GM18519 (cell line): ENCODE results near the gene PLSCR3.

Experiments
- ATAC-seq: cut with Tn5 transposase; IDR thresholded peaks from one replicate; pipeline ENCODE4 v1.9.1; 2021; ENCODE audit warnings: mild to moderate bottlenecking, moderate library complexity; ENCODE audit not compliant: unreplicated experiment, low FRiP score

PLSCR3 gene

DNA sequence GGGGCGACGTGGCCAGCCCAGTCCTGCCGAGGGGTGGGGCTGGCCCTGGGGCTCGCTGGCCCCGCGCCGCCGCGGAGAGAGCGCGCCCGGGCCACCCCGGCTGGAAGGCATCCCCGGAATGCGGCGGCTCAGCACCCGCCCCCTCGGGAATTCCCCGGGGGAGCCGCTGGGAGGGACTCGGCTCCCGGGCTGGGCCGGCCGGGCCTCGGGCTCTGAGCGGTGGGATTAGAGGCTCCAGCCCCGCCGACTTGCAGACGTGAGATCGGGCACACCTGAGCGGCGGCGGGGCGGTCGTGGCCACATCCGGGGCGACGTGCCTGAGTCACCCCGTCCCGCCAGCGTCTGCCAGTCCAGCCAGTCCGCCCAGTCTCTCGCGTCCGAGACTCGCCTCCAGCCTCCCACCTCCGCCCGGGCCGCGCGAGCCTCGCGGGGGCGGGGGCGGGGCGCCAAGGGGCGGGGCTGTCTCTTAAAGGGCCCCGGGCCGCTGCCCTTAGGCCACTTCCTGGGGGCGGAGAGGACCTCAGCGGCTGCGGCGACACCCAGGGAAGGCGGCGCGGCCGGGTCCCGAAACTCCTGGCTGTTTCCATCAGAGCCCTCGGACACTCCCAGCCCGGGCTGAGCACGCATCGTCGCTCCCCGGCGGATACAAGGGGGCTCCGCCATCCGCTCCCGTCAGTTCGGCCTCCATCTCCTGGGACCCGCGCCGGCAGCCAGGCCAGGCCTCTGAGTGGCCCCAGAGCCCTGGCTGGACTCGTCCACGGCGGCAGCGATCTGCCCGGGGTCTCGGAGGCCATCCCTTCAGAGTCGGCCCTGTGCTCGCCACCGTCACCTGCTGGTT lies 42.4 kb downstream of the PLSCR3 start, which contains the start of gene KCTD11:
Gene KCTD11, plus strand, starts transcription at position 498 of the 838 bp plus-strand sequence.
- ATAC-seq, result no peak

- no peak for ATAC-seq
These were observed 45.7 kb downstream of the PLSCR3 start for GRCh38 chr17:7348478-7349242.

DNA sequence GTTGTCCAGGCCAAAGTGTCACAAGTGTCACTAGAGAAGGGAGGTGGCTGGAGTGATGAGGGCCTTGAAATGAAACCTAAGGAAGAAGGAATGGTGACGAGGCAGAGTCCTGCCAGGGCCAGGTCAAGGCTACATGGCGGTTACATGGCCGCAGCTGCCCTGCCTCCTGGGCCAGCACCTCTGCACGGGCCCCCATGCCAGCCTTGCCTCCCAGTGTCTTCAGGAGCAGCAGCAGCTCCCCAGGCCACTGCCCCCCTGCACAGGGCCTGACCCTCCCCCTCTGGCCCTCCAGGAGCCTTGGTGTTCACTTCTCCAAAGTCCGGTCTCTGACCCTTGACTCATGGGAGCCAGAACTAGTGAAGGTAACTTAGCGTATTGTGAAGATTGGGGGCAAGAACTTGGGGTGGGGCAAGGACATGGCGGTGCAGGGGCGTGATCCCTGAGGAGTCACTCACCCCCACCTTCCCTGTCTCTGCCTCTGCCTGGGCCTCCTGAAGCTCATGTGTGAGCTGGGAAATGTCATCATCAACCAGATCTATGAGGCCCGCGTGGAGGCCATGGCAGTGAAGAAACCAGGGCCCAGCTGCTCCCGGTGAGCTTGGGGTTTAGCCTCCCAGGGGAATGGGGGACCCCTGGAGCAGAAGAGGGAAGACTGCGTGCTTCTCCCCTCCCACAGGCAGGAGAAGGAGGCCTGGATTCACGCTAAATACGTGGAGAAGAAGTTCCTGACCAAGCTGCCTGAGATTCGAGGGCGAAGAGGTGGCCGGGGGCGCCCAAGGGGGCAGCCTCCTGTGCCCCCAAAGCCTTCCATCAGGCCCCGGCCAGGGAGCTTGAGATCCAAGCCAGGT lies 46.5 kb downstream of the PLSCR3 start:
- ATAC-seq, result no peak

DNA sequence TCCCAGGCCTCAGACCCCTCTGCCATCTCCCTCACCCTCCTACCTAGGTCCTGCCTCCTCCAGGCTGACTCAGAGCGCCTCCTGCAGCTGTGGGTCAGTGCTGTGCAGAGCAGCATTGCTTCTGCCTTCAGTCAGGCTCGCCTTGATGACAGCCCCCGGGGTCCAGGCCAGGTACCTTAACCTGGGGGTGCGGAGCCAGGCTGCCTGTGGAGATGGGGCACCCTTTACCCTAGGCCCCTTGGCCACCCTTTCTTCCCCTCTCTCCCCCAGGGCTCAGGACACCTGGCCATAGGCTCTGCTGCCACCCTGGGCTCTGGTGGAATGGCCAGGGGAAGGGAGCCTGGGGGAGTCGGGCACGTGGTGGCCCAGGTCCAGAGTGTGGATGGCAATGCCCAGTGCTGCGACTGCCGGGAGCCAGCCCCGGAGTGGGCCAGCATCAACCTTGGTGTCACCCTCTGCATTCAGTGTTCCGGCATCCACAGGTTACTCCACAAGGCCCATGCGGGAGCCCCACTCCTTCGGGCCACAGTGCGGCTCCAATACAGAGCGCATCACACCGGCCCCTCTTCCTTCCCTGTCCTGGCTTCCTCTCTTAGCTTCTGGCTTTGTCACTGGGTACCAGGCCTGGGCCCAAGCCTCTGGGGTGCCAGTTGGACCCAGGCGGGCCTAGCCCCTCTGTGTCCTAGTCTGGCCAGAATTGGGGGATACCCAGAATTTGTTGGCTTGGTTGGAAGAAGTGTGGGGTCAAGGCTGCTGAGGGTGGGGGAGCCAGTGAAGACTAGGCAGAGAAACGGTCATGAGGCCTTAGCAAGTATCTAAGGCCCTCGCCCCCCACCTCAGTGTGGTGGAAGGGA lies 47.3 kb downstream of the PLSCR3 start:
- ATAC-seq, result no peak

DNA sequence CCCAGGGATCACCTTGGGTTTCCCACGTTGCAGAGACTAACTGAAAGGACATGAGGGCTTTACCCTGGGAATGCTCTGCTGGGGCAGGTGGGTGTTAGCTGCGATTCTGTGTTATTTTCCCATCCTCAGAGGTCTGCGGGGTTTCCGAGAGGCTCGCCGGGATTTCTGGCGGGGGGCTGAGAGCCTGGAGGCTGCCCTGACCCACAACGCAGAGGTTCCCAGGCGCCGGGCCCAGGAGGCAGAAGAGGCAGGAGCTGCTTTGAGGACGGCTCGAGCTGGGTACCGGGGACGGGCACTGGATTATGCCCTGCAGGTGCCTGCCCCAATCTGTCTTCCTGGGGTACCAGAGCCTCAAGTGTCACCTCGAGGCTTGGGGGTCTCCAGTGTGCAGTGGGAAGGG lies 51.1 kb downstream of the PLSCR3 start:
- ATAC-seq, result no peak

DNA sequence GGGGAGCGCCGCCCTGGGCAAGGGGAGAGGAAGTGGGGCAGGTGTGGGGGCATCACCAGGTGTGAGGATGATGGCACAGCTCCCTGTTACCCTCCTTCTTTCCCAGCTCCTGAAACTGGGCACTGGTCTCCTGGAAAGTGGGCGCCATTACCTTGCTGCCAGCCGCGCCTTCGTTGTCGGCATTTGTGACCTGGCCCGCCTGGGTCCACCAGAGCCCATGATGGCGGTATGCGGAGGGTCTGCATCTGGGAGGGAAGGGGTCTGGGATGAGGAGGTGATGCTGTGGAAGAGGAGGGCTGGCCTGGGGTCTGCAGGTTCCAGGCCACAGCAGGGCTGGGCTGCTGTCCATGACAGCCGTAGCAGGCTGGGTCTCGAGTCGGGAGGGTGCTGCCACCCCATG lies 52.5 kb downstream of the PLSCR3 start:
- no peak for ATAC-seq

DNA sequence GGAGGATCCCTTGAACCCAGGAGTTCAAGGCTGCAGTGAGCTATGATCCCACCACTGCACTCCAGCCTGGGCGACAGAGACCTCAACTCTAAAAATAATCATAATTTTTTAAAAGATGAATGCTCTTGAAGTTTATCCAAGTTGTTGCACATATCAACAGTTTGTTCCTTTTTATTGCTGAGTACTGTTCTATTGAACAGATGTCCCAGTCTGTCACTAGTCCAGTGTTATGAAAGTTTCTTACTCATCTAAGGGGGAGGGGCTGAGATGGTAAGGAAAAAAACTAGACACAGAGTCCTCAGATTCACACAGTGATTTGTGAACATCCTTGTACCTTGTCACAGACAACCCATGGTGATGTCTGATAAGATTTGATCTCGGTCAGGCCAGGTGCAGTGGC lies 54.1 kb downstream of the PLSCR3 start:
- ATAC-seq, result no peak
